IMR-90 (cell line): ENCODE data around the gene NXNL2. TPM values are rescaled to one million over a fixed set of nuclear protein-coding genes. Genes with fewer than 3 reads are reported as not detected.

Experiments
- ATAC-seq: fragments of 200-7000 bp; cut with Tn5 transposase; 2 replicates; pipeline ENCODE4 v1.9.1; 2020; ENCODE audit warnings: low read depth, mild to moderate bottlenecking, moderate library complexity
- BruUV-seq: library from RNA; stranded (reverse); fragments of 400-500 nt; replicated peaks from 2 replicates; lab custom pipeline; 2021; lab: Mats Ljungman, UMichigan
- CTCF ChIA-PET: fragments of 300-600 bp; formaldehyde crosslinking; extraction: SDS; loops from one replicate; lab custom pipeline; 2021; ENCODE audit warnings: antibody characterized with exemption; lab: Yijun Ruan, JAX
- POLR2A ChIA-PET: fragments of 300-600 bp; sonication (Branson Sonifier 250); formaldehyde crosslinking; loops from one replicate; lab custom pipeline; 2022; ENCODE audit warnings: antibody characterized with exemption; ENCODE audit not compliant: unreplicated experiment; lab: Charles Lee
- DNase-seq: peaks from one replicate; pipeline ENCODE4 v3.0.0; 2013
- H2AFZ ChIP-seq: replicated peaks from 2 replicates; pipeline ENCODE3; 2013; ENCODE audit warnings: low read length, mild to moderate bottlenecking; ENCODE audit not compliant: poor library complexity
- H2AK5ac ChIP-seq: 2 replicates; pipeline ENCODE4 v1.6.1; 2013; ENCODE audit warnings: low read depth, low read length, inconsistent platforms
- H2AK9ac ChIP-seq: replicated peaks from 2 replicates; pipeline ENCODE3; 2013; ENCODE audit warnings: mild to moderate bottlenecking, low read depth, low read length, moderate library complexity; ENCODE audit not compliant: poor library complexity
- H2BK120ac ChIP-seq: 2 replicates; pipeline ENCODE4 v1.6.1; 2013; ENCODE audit warnings: low read depth, low read length, inconsistent platforms
- H2BK15ac ChIP-seq: 3 replicates; pipeline ENCODE4 v1.6.1; 2013; ENCODE audit warnings: low read depth, low read length, inconsistent platforms
- H2BK20ac ChIP-seq: 2 replicates; pipeline ENCODE4 v1.6.1; 2013; ENCODE audit warnings: low read depth, mild to moderate bottlenecking, inconsistent platforms, low read length, moderate library complexity
- H2BK5ac ChIP-seq: 2 replicates; pipeline ENCODE4 v1.6.1; 2013; ENCODE audit warnings: mild to moderate bottlenecking, low read depth, low read length, inconsistent platforms; ENCODE audit not compliant: poor library complexity, severe bottlenecking
- H3K14ac ChIP-seq: replicated peaks from 2 replicates; pipeline ENCODE4 v1.6.1; 2013; ENCODE audit warnings: low read depth, low read length, inconsistent platforms
- H3K18ac ChIP-seq: 2 replicates; pipeline ENCODE4 v1.6.1; 2013; ENCODE audit warnings: low read depth, low read length, control low read depth
- H3K23ac ChIP-seq: 2 replicates; pipeline ENCODE4 v1.6.1; 2013; ENCODE audit warnings: low read depth, low read length, inconsistent platforms
- H3K27ac ChIP-seq: 2 replicates; pipeline ENCODE4 v1.5.1; 2013; ENCODE audit warnings: mild to moderate bottlenecking, control low read depth, low read length; ENCODE audit not compliant: insufficient read depth
- H3K27me3 ChIP-seq: 2 replicates; pipeline ENCODE4 v1.6.1; 2013; ENCODE audit warnings: low read length; ENCODE audit not compliant: control insufficient read depth, insufficient read depth
- H3K36me3 ChIP-seq: 2 replicates; pipeline ENCODE4 v1.6.1; 2013; ENCODE audit warnings: low read length, mixed read lengths; ENCODE audit not compliant: control insufficient read depth, insufficient read depth
- H3K4ac ChIP-seq: 2 replicates; pipeline ENCODE4 v1.6.1; 2013; ENCODE audit warnings: low read depth, low read length, inconsistent platforms
- H3K4me1 ChIP-seq: 2 replicates; pipeline ENCODE4 v1.6.1; 2013; ENCODE audit warnings: low read length, mixed read lengths; ENCODE audit not compliant: control insufficient read depth, insufficient read depth
- H3K4me2 ChIP-seq: 2 replicates; pipeline ENCODE4 v1.6.1; 2013; ENCODE audit warnings: low read depth, mild to moderate bottlenecking, control low read depth, low read length, moderate library complexity
- H3K4me3 ChIP-seq: 2 replicates; pipeline ENCODE4 v1.5.1; 2013; ENCODE audit warnings: low read depth, mild to moderate bottlenecking, control low read depth, low read length, moderate library complexity; ENCODE audit not compliant: insufficient read depth
- H3K56ac ChIP-seq: 2 replicates; pipeline ENCODE4 v1.6.1; 2013; ENCODE audit warnings: low read length, inconsistent platforms; ENCODE audit not compliant: insufficient read depth; ENCODE audit errors: extremely low read depth
- H3K79me1 ChIP-seq, 2 experiments: 2 replicates each; pipeline ENCODE4 v1.6.1; 2013; ENCODE audit warnings: low read length in 2 of 2, inconsistent platforms in 1 of 2, low read depth in 1 of 2
- H3K9ac ChIP-seq: 2 replicates; pipeline ENCODE4 v1.6.1; 2013; ENCODE audit warnings: low read depth, low read length, control low read depth
- H3K9me1 ChIP-seq: 2 replicates; pipeline ENCODE4 v1.6.1; 2013; ENCODE audit warnings: low read length, inconsistent platforms; ENCODE audit not compliant: insufficient read depth
- H3K9me3 ChIP-seq: 2 replicates; pipeline ENCODE4 v1.6.1; 2013; ENCODE audit warnings: low read length; ENCODE audit not compliant: control insufficient read depth, insufficient read depth
- H4K20me1 ChIP-seq: 2 replicates; pipeline ENCODE4 v1.6.1; 2013; ENCODE audit warnings: low read length, inconsistent platforms; ENCODE audit not compliant: insufficient read depth
- H4K5ac ChIP-seq: 2 replicates; pipeline ENCODE4 v1.6.1; 2013; ENCODE audit warnings: mild to moderate bottlenecking, low read depth, low read length, control low read depth
- H4K8ac ChIP-seq, 2 experiments: 2 replicates each; pipeline ENCODE4 v1.6.1; 2013; ENCODE audit warnings: low read depth in 2 of 2, low read length in 2 of 2, control low read depth in 1 of 2, inconsistent platforms in 1 of 2
- H4K91ac ChIP-seq: 2 replicates; pipeline ENCODE4 v1.6.1; 2013; ENCODE audit warnings: low read depth, low read length, inconsistent platforms; ENCODE audit not compliant: insufficient read depth
- BHLHE40 ChIP-seq: fragments of 150-350 bp; IDR thresholded peaks from 2 replicates; pipeline ENCODE4 v1.6.1; 2016; ENCODE audit warnings: mild to moderate bottlenecking, low read depth, low read length
- CEBPB ChIP-seq: IDR thresholded peaks from 2 replicates; pipeline ENCODE4 v1.6.1; 2012; ENCODE audit warnings: low read depth, low read length, improper control_type of control experiment
- CHD1 ChIP-seq: IDR thresholded peaks from 2 replicates; pipeline ENCODE4 v1.6.1; 2012; ENCODE audit warnings: low read depth, low read length, improper control_type of control experiment
- CTCF ChIP-seq: conservative IDR thresholded peaks from 2 replicates; pipeline ENCODE4 v1.5.1; 2012; ENCODE audit warnings: mild to moderate bottlenecking, low read depth, low read length, improper control_type of control experiment
- FOS ChIP-seq: fragments of 150-350 bp; IDR thresholded peaks from 2 replicates; pipeline ENCODE4 v1.6.1; 2016; ENCODE audit warnings: low read depth, low read length
- MAFK ChIP-seq: IDR thresholded peaks from 2 replicates; pipeline ENCODE4 v1.6.1; 2012; ENCODE audit warnings: low read depth, low read length, improper control_type of control experiment
- MAZ ChIP-seq: IDR thresholded peaks from 2 replicates; pipeline ENCODE4 v1.6.1; 2012; ENCODE audit warnings: low read depth, mild to moderate bottlenecking, low read length, improper control_type of control experiment, moderate library complexity, borderline replicate concordance
- MXI1 ChIP-seq: IDR thresholded peaks from 2 replicates; pipeline ENCODE4 v1.6.1; 2012; ENCODE audit warnings: low read depth, mild to moderate bottlenecking, low read length, moderate library complexity, borderline replicate concordance
- NFE2L2 ChIP-seq: fragments of 150-350 bp; IDR thresholded peaks from 2 replicates; pipeline ENCODE4 v1.6.1; 2016; ENCODE audit warnings: low read depth, mild to moderate bottlenecking, low read length
- POLR2A ChIP-seq: IDR thresholded peaks from 2 replicates; pipeline ENCODE4 v1.6.1; 2012; ENCODE audit warnings: mild to moderate bottlenecking, low read depth, low read length
- RAD21 ChIP-seq: IDR thresholded peaks from 2 replicates; pipeline ENCODE4 v1.6.1; 2012; ENCODE audit warnings: low read length, improper control_type of control experiment
- RCOR1 ChIP-seq: IDR thresholded peaks from 2 replicates; pipeline ENCODE4 v1.6.1; 2012; ENCODE audit warnings: mild to moderate bottlenecking, low read length, improper control_type of control experiment; ENCODE audit not compliant: insufficient replicate concordance
- SMC3 ChIP-seq: fragments of 150-350 bp; IDR thresholded peaks from 2 replicates; pipeline ENCODE4 v1.6.1; 2016; ENCODE audit warnings: low read depth, mild to moderate bottlenecking, antibody characterized with exemption, low read length, moderate library complexity
- USF2 ChIP-seq: fragments of 150-350 bp; IDR thresholded peaks from 2 replicates; pipeline ENCODE4 v1.6.1; 2017; ENCODE audit warnings: mild to moderate bottlenecking, antibody characterized with exemption, low read length, low read depth
- WGBS, 2 experiments: methylation state at CpG; one replicate each; pipeline versions ENCODE4 v1.1.5 to v1.1.7; 2013; ENCODE audit warnings: missing lambda C conversion rate in 2 of 2; ENCODE audit not compliant: insufficient read length in 1 of 2; ENCODE audit errors: extremely low coverage in 2 of 2; 5-methylcytosine and 5-hydroxymethylcytosine counted together
- dilution Hi-C: fragments of 300-500 bp; cut with HindIII; formaldehyde crosslinking; loops from one replicate; pipeline ENCODE4 v1.14.3; 2018; ENCODE audit warnings: low sequenced_read_pairs; ENCODE audit not compliant: unreplicated experiment
- in situ Hi-C: fragments of 300-500 bp; cut with MboI; formaldehyde crosslinking; loops from 3 replicates; pipeline ENCODE4 v1.14.3; 2019; ENCODE audit warnings: low sequenced_read_pairs, inconsistent platforms, mixed read lengths
- intact Hi-C: fragments of 100-400 bp; cut with micrococcal nuclease; formaldehyde crosslinking; loops from 2 replicates; pipeline ENCODE4 v1.10.0; 2022
- polyA plus RNA-seq, 3 experiments: library from polyadenylated mRNA; depleted of rRNA; stranded (reverse); fragments of >200 nt; gene quantifications; 2 replicates each; pipeline ENCODE4 v1.2.3, GENCODE V29; 2012; ENCODE audit warnings: low replicate concordance in 1 of 3
- total RNA-seq: library from RNA; depleted of rRNA; stranded (reverse); fragments of >200 nt; gene quantifications from 2 replicates; pipeline ENCODE4 v1.2.3, GENCODE V29; 2012

NXNL2 gene
- total and polyA plus RNA-seq, 2 of the 4 experiments (the other 2 are of a cell fraction), result 3.2 to 6.4 TPM

GRCh38 chr9:88577256-88578120 lies 42.5 kb downstream of the NXNL2 start:
- no peak overlapping the region for H4K8ac ChIP-seq
- dilution Hi-C loops, result no loop called here
- H3K27me3 ChIP-seq, result no peaks in the 10 kb centered on the region
- in situ Hi-C loops, result loop anchor here (10.0 kb wide), 4 partner anchors 183 to 613 kb away; no protein-coding TSS in a partner anchor
- H3K56ac ChIP-seq, result no peak overlapping the region
- no peak overlapping the region for H2BK15ac ChIP-seq
- no peak overlapping the region for H2BK5ac ChIP-seq
- no peaks in the 10 kb centered on the region for H4K20me1 ChIP-seq
- no peak overlapping the region for H3K4me3 ChIP-seq
- H2AK9ac ChIP-seq, result no peak overlapping the region
- H4K5ac ChIP-seq, result no peak overlapping the region
- no peak overlapping the region; the same call in 1 of the 2 replicates for H2BK120ac ChIP-seq
- H3K9me1 ChIP-seq, result no peaks in the 10 kb centered on the region
- WGBS, 2 experiments, result 94% methylated on average over 5 of the region's 19 CpGs; no CpG with 5 or more reads in 1 of the 2 experiments
- no peaks in the 10 kb centered on the region for H3K9me3 ChIP-seq
- DNase-seq, result no peak
- intact Hi-C loops, result loop anchor here (1.0 to 10.0 kb wide), 7 partner anchors 100 to 625 kb away; partner anchors contain the start of gene SPIN1
- H4K91ac ChIP-seq, result no peak overlapping the region; the same call in 1 of the 2 replicates
- H2AFZ ChIP-seq, result no peak overlapping the region
- no peak overlapping the region for H3K9ac ChIP-seq
- H3K79me1 ChIP-seq, result no peaks in the 10 kb centered on the region
- CTCF ChIA-PET, result no interaction called here
- no peaks in the 10 kb centered on the region for H3K36me3 ChIP-seq
- H3K4me1 ChIP-seq, result peaks cover 3% of the 10 kb centered on the region; the same call in 1 of the 2 replicates
- POLR2A ChIA-PET, result no interaction called here
- H3K14ac ChIP-seq, result no peak overlapping the region
- H3K27ac ChIP-seq, result no peak overlapping the region
- H2AK5ac ChIP-seq, result peak overlapping the region; percentile 51; the same call in 1 of the 2 replicates
- no peak overlapping the region for H3K18ac ChIP-seq
- H3K4me2 ChIP-seq, result no peak overlapping the region
- ATAC-seq, result no peak
- peak overlapping the region; percentile 5 for H3K4ac ChIP-seq
- 0 out of 2 replicates have a peak overlapping the region, but pooled peaks have one; percentile 48 for H2BK20ac ChIP-seq
- H3K23ac ChIP-seq, result no peak overlapping the region
- BruUV-seq, result no TSS peak
- TF ChIP-seq MAZ, result no peak
- no peak for TF ChIP-seq USF2
- TF ChIP-seq FOS, result no peak
- no peak for TF ChIP-seq CTCF
- no peak for TF ChIP-seq MXI1
- no peak for TF ChIP-seq RCOR1
- no peak for TF ChIP-seq CEBPB
- no peak for TF ChIP-seq RAD21
- TF ChIP-seq BHLHE40, result no peak
- no peak for TF ChIP-seq MAFK
- no peak for TF ChIP-seq SMC3
- no peak for TF ChIP-seq NFE2L2
- no peak for TF ChIP-seq POLR2A
- no peak for TF ChIP-seq CHD1
